ENCODE measurements around the gene CARF. TPM values are rescaled to one million over a fixed set of nuclear protein-coding genes. Genes with fewer than 3 reads are reported as not detected.
A peak's percentile ranks its signal among the peaks of the same experiment; 100 is the strongest.

CARF gene
- total RNA-seq, 2 donors from 2014 or later, result 10.5 to 25.6 TPM

DNA sequence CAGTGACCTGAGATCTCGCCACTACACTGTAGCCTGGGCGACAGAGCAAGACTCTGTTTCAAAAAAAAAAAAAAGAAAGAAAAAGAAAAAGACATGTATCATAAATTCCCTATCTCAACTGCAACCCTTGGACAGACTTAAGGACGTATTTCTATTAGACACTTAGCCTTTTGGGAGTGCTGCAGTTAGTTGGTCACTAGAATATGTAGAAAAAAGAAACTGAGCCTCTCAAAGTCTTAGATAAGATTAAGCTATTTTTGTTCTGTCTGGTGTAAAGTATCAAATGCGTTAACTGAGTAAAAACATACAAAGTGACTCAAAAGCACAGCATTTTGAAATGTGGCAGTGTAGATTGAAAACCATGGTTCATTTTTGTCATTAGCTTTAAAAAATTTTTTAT lies 109.9 kb downstream of the CARF start:
- TF ChIP-seq, protein P1, sequence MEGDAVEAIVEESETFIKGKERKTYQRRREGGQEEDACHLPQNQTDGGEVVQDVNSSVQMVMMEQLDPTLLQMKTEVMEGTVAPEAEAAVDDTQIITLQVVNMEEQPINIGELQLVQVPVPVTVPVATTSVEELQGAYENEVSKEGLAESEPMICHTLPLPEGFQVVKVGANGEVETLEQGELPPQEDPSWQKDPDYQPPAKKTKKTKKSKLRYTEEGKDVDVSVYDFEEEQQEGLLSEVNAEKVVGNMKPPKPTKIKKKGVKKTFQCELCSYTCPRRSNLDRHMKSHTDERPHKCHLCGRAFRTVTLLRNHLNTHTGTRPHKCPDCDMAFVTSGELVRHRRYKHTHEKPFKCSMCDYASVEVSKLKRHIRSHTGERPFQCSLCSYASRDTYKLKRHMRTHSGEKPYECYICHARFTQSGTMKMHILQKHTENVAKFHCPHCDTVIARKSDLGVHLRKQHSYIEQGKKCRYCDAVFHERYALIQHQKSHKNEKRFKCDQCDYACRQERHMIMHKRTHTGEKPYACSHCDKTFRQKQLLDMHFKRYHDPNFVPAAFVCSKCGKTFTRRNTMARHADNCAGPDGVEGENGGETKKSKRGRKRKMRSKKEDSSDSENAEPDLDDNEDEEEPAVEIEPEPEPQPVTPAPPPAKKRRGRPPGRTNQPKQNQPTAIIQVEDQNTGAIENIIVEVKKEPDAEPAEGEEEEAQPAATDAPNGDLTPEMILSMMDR (IDR thresholded peaks at IDR 0.05), result no peak
- Histone ChIP-seq H3K36me3 (no peaks in the 10 kb centered on the region), H3K4me1 (ENCODE audit: control insufficient read depth in 1 of 2, low read depth in 2 of 2) (peaks cover 11 to 52% of the 10 kb centered on the region in 2 donors), H3K4me3 (peak overlapping the region; percentile 95), H3K9me3 (no peaks in the 10 kb centered on the region), H3K27me3 (replicated peaks; ENCODE audit: insufficient read depth) (no peaks in the 10 kb centered on the region), H3K27ac (peak overlapping the region; percentile 66 to 70)
- DNase-seq (ENCODE audit: low spot score), result no peak
- no peak for ATAC-seq (ENCODE audit: insufficient number of reproducible peaks, low FRiP score, low read depth)

DNA sequence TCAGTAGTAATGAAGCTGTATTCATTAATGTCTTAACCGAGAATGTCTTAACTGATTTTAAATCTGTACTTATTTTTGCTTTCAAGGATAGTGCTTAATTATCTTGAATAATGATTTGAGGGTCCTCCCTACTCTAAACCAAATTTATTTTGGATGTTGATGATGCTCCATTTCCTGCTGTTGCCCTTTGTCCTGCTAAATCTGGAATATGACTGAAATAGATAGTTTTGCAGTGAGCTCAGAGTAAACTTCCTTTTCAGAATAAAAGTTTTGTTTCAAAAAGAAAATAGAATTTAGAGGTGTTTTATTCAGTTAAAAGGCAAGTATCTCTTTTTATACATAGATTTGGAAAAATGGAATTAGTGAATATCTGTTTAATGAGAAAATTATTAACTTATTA lies 110.7 kb downstream of the CARF start:
- Histone ChIP-seq H3K27ac (peak overlapping the region; percentile 66 to 70), H3K4me3 (peak overlapping the region; percentile 95), H3K4me1 (ENCODE audit: control insufficient read depth in 1 of 2, low read depth in 2 of 2) (peaks cover 11 to 59% of the 10 kb centered on the region in 2 donors), H3K9me3 (no peaks in the 10 kb centered on the region), H3K36me3 (no peaks in the 10 kb centered on the region), H3K27me3 (replicated peaks; ENCODE audit: insufficient read depth) (no peaks in the 10 kb centered on the region)
- TF ChIP-seq, protein P1 (IDR thresholded peaks at IDR 0.05), result no peak
- DNase-seq (ENCODE audit: low spot score) (no peak), ATAC-seq (ENCODE audit: insufficient number of reproducible peaks, low FRiP score, low read depth) (peak; percentile 50)

DNA sequence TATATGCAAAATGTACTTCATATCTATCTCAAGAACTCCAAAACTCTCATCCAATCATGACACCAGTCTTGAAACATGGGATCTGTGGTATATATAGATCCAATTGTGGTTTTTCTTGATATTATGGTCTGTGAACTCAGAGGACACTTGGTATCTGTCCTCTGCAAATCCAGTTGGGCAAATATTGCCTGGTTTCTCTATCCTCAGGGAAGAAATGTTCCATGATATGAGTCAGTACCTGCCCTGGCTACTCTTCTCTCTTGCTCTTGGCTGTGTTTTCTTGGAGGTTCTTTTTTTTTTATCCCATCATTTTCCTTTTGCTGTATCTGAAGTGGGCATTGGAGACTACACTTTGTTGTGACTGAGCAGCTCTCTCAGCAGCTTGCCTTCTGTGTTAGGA lies 113.5 kb downstream of the CARF start:
- Histone ChIP-seq H3K4me3 (no peak overlapping the region), H3K4me1 (ENCODE audit: control insufficient read depth in 1 of 2, low read depth in 2 of 2) (peaks cover 13 to 60% of the 10 kb centered on the region in 2 donors), H3K36me3 (no peaks in the 10 kb centered on the region), H3K27ac (peak overlapping the region; percentile 45 to 47), H3K27me3 (replicated peaks; ENCODE audit: insufficient read depth) (no peaks in the 10 kb centered on the region), H3K9me3 (no peaks in the 10 kb centered on the region)
- DNase-seq (ENCODE audit: low spot score) (no peak), ATAC-seq (ENCODE audit: insufficient number of reproducible peaks, low FRiP score, low read depth) (no peak)
- TF ChIP-seq, protein P1 (IDR thresholded peaks at IDR 0.05), result no peak

DNA sequence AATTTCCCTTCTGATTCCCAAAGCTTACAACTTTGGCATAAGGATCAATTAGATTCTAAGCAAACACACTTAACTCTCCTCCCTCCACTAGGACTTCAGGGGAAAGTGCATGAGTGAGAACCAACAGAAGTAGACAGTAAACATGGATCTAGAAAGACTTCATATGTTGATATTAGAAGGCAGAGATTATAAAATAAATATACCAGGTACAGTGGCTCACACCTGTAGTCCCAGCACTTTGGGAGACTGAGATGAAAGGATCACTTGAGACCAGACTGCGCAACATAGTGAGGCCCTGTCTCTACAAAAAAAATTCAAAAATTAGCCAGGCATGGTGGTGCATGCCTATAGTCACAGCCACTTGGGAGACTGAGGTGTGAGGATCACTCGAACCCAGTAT lies 118.5 kb downstream of the CARF start:
- Histone ChIP-seq H3K9me3 (no peaks in the 10 kb centered on the region), H3K27ac (peak overlapping the region in 1 of 2 donors; percentile 28), H3K36me3 (no peaks in the 10 kb centered on the region), H3K4me1 (ENCODE audit: control insufficient read depth in 1 of 2, low read depth in 2 of 2) (peaks cover 25 to 49% of the 10 kb centered on the region in 2 donors), H3K27me3 (replicated peaks; ENCODE audit: insufficient read depth) (no peaks in the 10 kb centered on the region), H3K4me3 (no peak overlapping the region)
- ATAC-seq (ENCODE audit: insufficient number of reproducible peaks, low FRiP score, low read depth) (no peak), DNase-seq (ENCODE audit: low spot score) (no peak)
- TF ChIP-seq, protein P1 (IDR thresholded peaks at IDR 0.05), result no peak

DNA sequence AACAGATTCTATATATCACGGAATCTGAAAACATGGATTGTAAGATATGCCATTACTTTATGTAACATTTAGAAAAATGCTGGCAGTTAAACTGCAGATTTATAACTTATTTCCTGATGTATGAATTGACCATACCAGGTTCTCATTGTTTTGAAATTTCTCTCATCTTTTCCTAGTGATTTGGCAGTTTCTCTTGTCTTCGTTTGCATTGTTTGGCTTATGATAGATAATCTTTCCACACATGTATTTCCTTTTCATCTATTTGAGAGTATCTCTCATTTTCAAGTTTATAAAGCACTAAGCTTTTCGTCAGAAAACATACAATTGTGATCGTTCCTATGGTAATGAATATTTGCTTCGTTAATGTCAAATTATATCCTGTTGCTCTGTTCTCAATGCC lies 118.9 kb downstream of the CARF start:
- peaks cover 28 to 49% of the 10 kb centered on the region in 2 donors for H3K4me1 ChIP-seq (ENCODE audit: control insufficient read depth in 1 of 2, low read depth in 2 of 2)
- DNase-seq (ENCODE audit: low spot score) (no peak), ATAC-seq (ENCODE audit: insufficient number of reproducible peaks, low FRiP score, low read depth) (no peak)
- no peaks in the 10 kb centered on the region for H3K27me3 ChIP-seq (replicated peaks; ENCODE audit: insufficient read depth)
- H3K9me3 ChIP-seq, result no peaks in the 10 kb centered on the region
- peak overlapping the region in 1 of 2 donors; percentile 28 for H3K27ac ChIP-seq
- no peak overlapping the region for H3K4me3 ChIP-seq
- H3K36me3 ChIP-seq, result no peaks in the 10 kb centered on the region
- TF ChIP-seq, protein P1 (IDR thresholded peaks at IDR 0.05), result no peak
